ENCODE data around the gene MUSK. TPM values are rescaled to one million over a fixed set of nuclear protein-coding genes. Genes with fewer than 3 reads are reported as not detected.

Gene MUSK
- total and polyA plus RNA-seq, 2 of the 8 experiments (the other 6 are each of a cell fraction or from before 2014, with no cell fraction given) = not detected

DNA sequence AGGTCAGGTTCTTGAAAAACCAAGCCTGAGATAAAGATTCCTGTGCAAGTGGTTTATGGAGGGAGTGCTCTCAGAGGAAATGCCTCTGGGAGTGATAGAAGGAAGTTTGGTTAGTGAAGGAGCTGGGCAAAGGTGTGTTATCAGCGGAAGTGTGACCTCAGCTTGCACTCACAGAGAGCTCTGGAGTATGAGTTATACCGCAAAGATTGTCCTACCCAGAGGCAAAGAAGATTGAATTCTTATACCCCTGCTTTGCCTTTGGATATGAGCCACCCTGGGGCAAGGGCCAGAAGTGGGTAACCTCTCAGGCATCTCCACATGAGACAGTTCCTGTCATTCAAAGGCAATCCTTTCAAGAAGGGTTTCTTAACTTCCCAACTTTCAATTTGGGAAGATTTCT, 145.6 kb downstream of the MUSK start (continued):
- no peak for TF ChIP-seq ATF2 (IDR thresholded peaks at IDR 0.05; ENCODE audit: low read length)
- no peak for TF ChIP-seq CBX8 (IDR thresholded peaks at IDR 0.05; ENCODE audit: borderline replicate concordance, low read depth, low read length)
- no peak for TF ChIP-seq BCL11A (IDR thresholded peaks at IDR 0.05; ENCODE audit: low read depth in 2 of 2, low read length in 2 of 2)
- TF ChIP-seq CHD2 (IDR thresholded peaks at IDR 0.05; ENCODE audit: low read length) = no peak
- no peak for TF ChIP-seq KDM4A (IDR thresholded peaks at IDR 0.05; ENCODE audit: low read depth, low read length, severe bottlenecking)
- no peak for TF ChIP-seq SAP30 (IDR thresholded peaks at IDR 0.05; ENCODE audit: insufficient read depth, insufficient replicate concordance, low read length)
- TF ChIP-seq, protein P1, sequence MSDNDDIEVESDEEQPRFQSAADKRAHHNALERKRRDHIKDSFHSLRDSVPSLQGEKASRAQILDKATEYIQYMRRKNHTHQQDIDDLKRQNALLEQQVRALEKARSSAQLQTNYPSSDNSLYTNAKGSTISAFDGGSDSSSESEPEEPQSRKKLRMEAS (IDR thresholded peaks at IDR 0.05) = no peak
